ENCODE data around the gene BEGAIN. TPM values are rescaled to one million over a fixed set of nuclear protein-coding genes. Genes with fewer than 3 reads are reported as not detected.

The BEGAIN gene
- total and polyA plus RNA-seq, 2 experiments from 2014 or later, result 0.11 to 0.65 TPM

GRCh38 chr14:100575266-100575995 lies 11.8 kb downstream of the BEGAIN start:
- Histone ChIP-seq H3K27me3 (replicated peaks; ENCODE audit: insufficient read depth) (no peaks in the 10 kb centered on the region), H3K36me3 (ENCODE audit: low read depth) (no peaks in the 10 kb centered on the region), H3K4me1 (ENCODE audit: insufficient read depth) (no peaks in the 10 kb centered on the region), H3K9me3 (ENCODE audit: low read depth) (no peaks in the 10 kb centered on the region), H2AFZ (no peak overlapping the region), H3F3A (ENCODE audit: insufficient read depth) (no peaks in the 10 kb centered on the region), H4K20me1 (ENCODE audit: insufficient read depth) (no peaks in the 10 kb centered on the region), H3K9ac (no peak overlapping the region), H3K4me3 (no peak overlapping the region), H3K9me2 (ENCODE audit: insufficient read depth) (no peaks in the 10 kb centered on the region), H3K27ac (no peak overlapping the region), H3K4me2 (ENCODE audit: unreplicated experiment) (no peak overlapping the region), H3K79me2 (ENCODE audit: insufficient read depth) (no peaks in the 10 kb centered on the region)
- in situ Hi-C loops (cut with MboI), result no loop called here
- DNase-seq, result no peak
- no peak for TF ChIP-seq EZH2 (IDR thresholded peaks at IDR 0.05; ENCODE audit: insufficient read depth, poor library complexity, severe bottlenecking)
- TF ChIP-seq EZH2phosphoT487 (IDR thresholded peaks at IDR 0.05; ENCODE audit: insufficient read depth, low read depth), result no peak
- WGBS, 2 experiments (ENCODE audit: low coverage in 1 of 2, low lambda C conversion rate in 2 of 2, missing lambda C conversion rate in 2 of 2), result 84 to 85% methylated on average over 11 of the region's 11 CpGs

- H3K9me3 ChIP-seq (ENCODE audit: low read depth), result no peaks in the 10 kb centered on the region
- no peak overlapping the region for H3K9ac ChIP-seq
- no peak overlapping the region for H3K4me2 ChIP-seq (ENCODE audit: unreplicated experiment)
- no peaks in the 10 kb centered on the region for H3K79me2 ChIP-seq (ENCODE audit: insufficient read depth)
- in situ Hi-C loops (cut with MboI), result no loop called here
- no peaks in the 10 kb centered on the region for H4K20me1 ChIP-seq (ENCODE audit: insufficient read depth)
- 66 to 72% methylated on average over 6 to 7 of the region's 7 CpGs for WGBS, 2 experiments (ENCODE audit: low coverage in 1 of 2, low lambda C conversion rate in 2 of 2, missing lambda C conversion rate in 2 of 2)
- H3K4me1 ChIP-seq (ENCODE audit: insufficient read depth), result no peaks in the 10 kb centered on the region
- no peak overlapping the region for H2AFZ ChIP-seq
- TF ChIP-seq EZH2 (IDR thresholded peaks at IDR 0.05; ENCODE audit: insufficient read depth, poor library complexity, severe bottlenecking), result no peak
- no peak for TF ChIP-seq EZH2phosphoT487 (IDR thresholded peaks at IDR 0.05; ENCODE audit: insufficient read depth, low read depth)
- no peak for DNase-seq
- H3K27me3 ChIP-seq (replicated peaks; ENCODE audit: insufficient read depth), result peaks cover 8% of the 10 kb centered on the region
- no peaks in the 10 kb centered on the region for H3K9me2 ChIP-seq (ENCODE audit: insufficient read depth)
- H3K4me3 ChIP-seq, result no peak overlapping the region
- no peaks in the 10 kb centered on the region for H3F3A ChIP-seq (ENCODE audit: insufficient read depth)
- H3K36me3 ChIP-seq (ENCODE audit: low read depth), result no peaks in the 10 kb centered on the region
- H3K27ac ChIP-seq, result no peak overlapping the region
Observed at GRCh38 chr14:100574642-100575031, 12.6 kb downstream of the BEGAIN start.

- H3K4me2 ChIP-seq (ENCODE audit: unreplicated experiment), result no peak overlapping the region
- 70 to 73% methylated on average over 26 to 27 of the region's 27 CpGs for WGBS, 2 experiments (ENCODE audit: low coverage in 1 of 2, low lambda C conversion rate in 2 of 2, missing lambda C conversion rate in 2 of 2)
- H3F3A ChIP-seq (ENCODE audit: insufficient read depth), result no peaks in the 10 kb centered on the region
- H3K27me3 ChIP-seq (replicated peaks; ENCODE audit: insufficient read depth), result peaks cover 14% of the 10 kb centered on the region
- H3K36me3 ChIP-seq (ENCODE audit: low read depth), result no peaks in the 10 kb centered on the region
- no peak overlapping the region for H3K27ac ChIP-seq
- H3K4me3 ChIP-seq, result no peak overlapping the region
- H4K20me1 ChIP-seq (ENCODE audit: insufficient read depth), result no peaks in the 10 kb centered on the region
- no peak for TF ChIP-seq EZH2 (IDR thresholded peaks at IDR 0.05; ENCODE audit: insufficient read depth, poor library complexity, severe bottlenecking)
- TF ChIP-seq EZH2phosphoT487 (IDR thresholded peaks at IDR 0.05; ENCODE audit: insufficient read depth, low read depth), result no peak
- no peak overlapping the region for H3K9ac ChIP-seq
- no peak overlapping the region for H2AFZ ChIP-seq
- in situ Hi-C loops (cut with MboI), result no loop called here
- H3K79me2 ChIP-seq (ENCODE audit: insufficient read depth), result no peaks in the 10 kb centered on the region
- no peaks in the 10 kb centered on the region for H3K9me2 ChIP-seq (ENCODE audit: insufficient read depth)
- no peak for DNase-seq
- H3K9me3 ChIP-seq (ENCODE audit: low read depth), result no peaks in the 10 kb centered on the region
- H3K4me1 ChIP-seq (ENCODE audit: insufficient read depth), result no peaks in the 10 kb centered on the region
Observed at GRCh38 chr14:100573757-100574641, 13.2 kb downstream of the BEGAIN start.

GRCh38 chr14:100573002-100573756 lies 14.0 kb downstream of the BEGAIN start:
- Histone ChIP-seq H3K9me3 (ENCODE audit: low read depth) (no peaks in the 10 kb centered on the region), H3K27ac (no peak overlapping the region)

More at GRCh38 chr14:100573002-100573756, 14.0 kb downstream of the BEGAIN start:
- DNase-seq, result no peak
- no peak for TF ChIP-seq EZH2phosphoT487 (IDR thresholded peaks at IDR 0.05; ENCODE audit: insufficient read depth, low read depth)
- Histone ChIP-seq H3F3A (ENCODE audit: insufficient read depth) (no peaks in the 10 kb centered on the region), H3K4me1 (ENCODE audit: insufficient read depth) (no peaks in the 10 kb centered on the region), H4K20me1 (ENCODE audit: insufficient read depth) (no peaks in the 10 kb centered on the region), H3K27me3 (replicated peaks; ENCODE audit: insufficient read depth) (peaks cover 19% of the 10 kb centered on the region), H3K79me2 (ENCODE audit: insufficient read depth) (no peaks in the 10 kb centered on the region), H3K4me2 (ENCODE audit: unreplicated experiment) (no peak overlapping the region), H3K9ac (no peak overlapping the region), H3K9me2 (ENCODE audit: insufficient read depth) (no peaks in the 10 kb centered on the region), H3K36me3 (ENCODE audit: low read depth) (no peaks in the 10 kb centered on the region), H2AFZ (no peak overlapping the region), H3K4me3 (no peak overlapping the region)
- in situ Hi-C loops (cut with MboI), result no loop called here
- WGBS, 2 experiments (ENCODE audit: low coverage in 1 of 2, low lambda C conversion rate in 2 of 2, missing lambda C conversion rate in 2 of 2), result 7% methylated on average over 6 to 18 of the region's 18 CpGs

Measured in GM23248 (cell line).